Stomach (tissue), 4 donors: ENCODE measurements around the gene SLC12A7.

Experiments
- CTCF ChIP-seq, 7 experiments: fragments of 450-650 bp in 4 of 7; fragments of 200-600 bp in 3 of 7; sonication (generic) in 3 of 7; IDR thresholded peaks; one replicate each; pipeline ENCODE4 v1.5.1; 2016 to 2019; ENCODE audit warnings: antibody characterized with exemption in 7 of 7, control low read depth in 2 of 7, mild to moderate bottlenecking in 1 of 7
- EP300 ChIP-seq: sonication (generic); formaldehyde crosslinking; IDR thresholded peaks from one replicate; pipeline ENCODE4 v1.6.1; 2017; ENCODE audit warnings: antibody characterized with exemption
- POLR2A ChIP-seq, 4 donors: fragments of 450-650 bp; IDR thresholded peaks; one replicate each; pipeline ENCODE4 v1.6.1; 2016; ENCODE audit warnings: antibody characterized with exemption in 4 of 4, control low read depth in 2 of 4, mild to moderate bottlenecking in 1 of 4, moderate library complexity in 1 of 4
- POLR2AphosphoS5 ChIP-seq, 3 donors: sonication (generic); formaldehyde crosslinking; IDR thresholded peaks; one replicate each; pipeline ENCODE4 v1.6.1; 2016; ENCODE audit warnings: antibody characterized with exemption in 3 of 3

DNA sequence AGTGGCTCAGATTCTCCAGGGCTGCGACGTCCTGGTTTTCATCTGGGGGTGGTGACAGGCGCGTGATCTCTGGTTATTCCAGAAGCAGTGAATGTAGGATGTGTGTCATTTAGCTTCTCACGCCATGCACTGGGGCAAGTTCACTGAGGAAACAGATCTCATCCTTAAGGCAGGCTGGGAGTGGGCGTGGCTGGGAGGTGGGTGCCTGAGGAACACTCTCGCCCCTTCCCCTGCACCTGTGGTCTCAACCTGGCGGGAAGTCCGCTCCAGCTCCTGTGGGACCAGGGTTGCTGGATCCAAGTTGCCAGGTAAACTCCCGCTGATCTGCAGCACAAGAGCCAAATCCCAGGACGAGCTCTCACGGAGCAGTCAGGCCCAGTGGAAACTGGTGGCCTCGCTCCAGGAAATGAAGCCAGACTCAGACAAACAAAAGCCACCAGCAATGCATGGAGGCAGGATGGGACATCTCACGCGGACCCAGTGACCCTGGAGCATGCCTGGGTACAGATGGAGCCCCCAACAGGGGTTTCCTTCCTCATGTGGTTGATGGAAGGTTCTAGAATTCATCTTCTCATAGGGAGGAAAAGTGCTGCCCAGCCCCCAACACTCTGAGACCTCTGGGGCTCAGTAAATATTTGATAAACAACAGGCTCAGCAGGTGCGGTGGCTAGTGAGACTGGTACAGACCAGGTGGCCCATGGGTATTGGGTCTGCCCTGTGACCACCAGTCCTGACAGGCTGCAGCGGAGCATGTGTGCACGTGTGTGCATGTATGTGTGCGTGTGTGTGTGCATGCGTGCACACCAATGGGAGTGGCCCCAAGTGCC, 16.3 kb upstream of the SLC12A7 start:
- TF ChIP-seq POLR2A (IDR thresholded peaks at IDR 0.05) (no peak), CTCF (IDR thresholded peaks at IDR 0.05) (no peak), POLR2AphosphoS5 (IDR thresholded peaks at IDR 0.05) (peak in 2 of 3 donors; percentile 10 to 38), EP300 (no peak)
